IMR-90 (cell line): ENCODE measurements around the gene LRRC40. TPM values are rescaled to one million over a fixed set of nuclear protein-coding genes. Genes with fewer than 3 reads are reported as not detected.

ENCODE experiments used
- ATAC-seq: fragments of 200-7000 bp; cut with Tn5 transposase; 2 replicates; pipeline ENCODE4 v1.9.1; 2020; ENCODE audit warnings: low read depth, mild to moderate bottlenecking, moderate library complexity
- BruUV-seq: library from RNA; stranded (reverse); fragments of 400-500 nt; replicated peaks from 2 replicates; lab custom pipeline; 2021; lab: Mats Ljungman, UMichigan
- CTCF ChIA-PET: fragments of 300-600 bp; formaldehyde crosslinking; extraction: SDS; loops from one replicate; lab custom pipeline; 2021; ENCODE audit warnings: antibody characterized with exemption; lab: Yijun Ruan, JAX
- POLR2A ChIA-PET: fragments of 300-600 bp; sonication (Branson Sonifier 250); formaldehyde crosslinking; loops from one replicate; lab custom pipeline; 2022; ENCODE audit warnings: antibody characterized with exemption; ENCODE audit not compliant: unreplicated experiment; lab: Charles Lee
- DNase-seq: peaks from one replicate; pipeline ENCODE4 v3.0.0; 2013
- H2AFZ ChIP-seq: replicated peaks from 2 replicates; pipeline ENCODE3; 2013; ENCODE audit warnings: low read length, mild to moderate bottlenecking; ENCODE audit not compliant: poor library complexity
- H2AK5ac ChIP-seq: 2 replicates; pipeline ENCODE4 v1.6.1; 2013; ENCODE audit warnings: low read depth, low read length, inconsistent platforms
- H2AK9ac ChIP-seq: replicated peaks from 2 replicates; pipeline ENCODE3; 2013; ENCODE audit warnings: mild to moderate bottlenecking, low read depth, low read length, moderate library complexity; ENCODE audit not compliant: poor library complexity
- H2BK120ac ChIP-seq: 2 replicates; pipeline ENCODE4 v1.6.1; 2013; ENCODE audit warnings: low read depth, low read length, inconsistent platforms
- H2BK15ac ChIP-seq: 3 replicates; pipeline ENCODE4 v1.6.1; 2013; ENCODE audit warnings: low read depth, low read length, inconsistent platforms
- H2BK20ac ChIP-seq: 2 replicates; pipeline ENCODE4 v1.6.1; 2013; ENCODE audit warnings: low read depth, mild to moderate bottlenecking, inconsistent platforms, low read length, moderate library complexity
- H2BK5ac ChIP-seq: 2 replicates; pipeline ENCODE4 v1.6.1; 2013; ENCODE audit warnings: mild to moderate bottlenecking, low read depth, low read length, inconsistent platforms; ENCODE audit not compliant: poor library complexity, severe bottlenecking
- H3K14ac ChIP-seq: replicated peaks from 2 replicates; pipeline ENCODE4 v1.6.1; 2013; ENCODE audit warnings: low read depth, low read length, inconsistent platforms
- H3K18ac ChIP-seq: 2 replicates; pipeline ENCODE4 v1.6.1; 2013; ENCODE audit warnings: low read depth, low read length, control low read depth
- H3K23ac ChIP-seq: 2 replicates; pipeline ENCODE4 v1.6.1; 2013; ENCODE audit warnings: low read depth, low read length, inconsistent platforms
- H3K27ac ChIP-seq: 2 replicates; pipeline ENCODE4 v1.5.1; 2013; ENCODE audit warnings: mild to moderate bottlenecking, control low read depth, low read length; ENCODE audit not compliant: insufficient read depth
- H3K27me3 ChIP-seq: 2 replicates; pipeline ENCODE4 v1.6.1; 2013; ENCODE audit warnings: low read length; ENCODE audit not compliant: control insufficient read depth, insufficient read depth
- H3K36me3 ChIP-seq: 2 replicates; pipeline ENCODE4 v1.6.1; 2013; ENCODE audit warnings: low read length, mixed read lengths; ENCODE audit not compliant: control insufficient read depth, insufficient read depth
- H3K4ac ChIP-seq: 2 replicates; pipeline ENCODE4 v1.6.1; 2013; ENCODE audit warnings: low read depth, low read length, inconsistent platforms
- H3K4me1 ChIP-seq: 2 replicates; pipeline ENCODE4 v1.6.1; 2013; ENCODE audit warnings: low read length, mixed read lengths; ENCODE audit not compliant: control insufficient read depth, insufficient read depth
- H3K4me2 ChIP-seq: 2 replicates; pipeline ENCODE4 v1.6.1; 2013; ENCODE audit warnings: low read depth, mild to moderate bottlenecking, control low read depth, low read length, moderate library complexity
- H3K4me3 ChIP-seq: 2 replicates; pipeline ENCODE4 v1.5.1; 2013; ENCODE audit warnings: low read depth, mild to moderate bottlenecking, control low read depth, low read length, moderate library complexity; ENCODE audit not compliant: insufficient read depth
- H3K56ac ChIP-seq: 2 replicates; pipeline ENCODE4 v1.6.1; 2013; ENCODE audit warnings: low read length, inconsistent platforms; ENCODE audit not compliant: insufficient read depth; ENCODE audit errors: extremely low read depth
- H3K79me1 ChIP-seq, 2 experiments: 2 replicates each; pipeline ENCODE4 v1.6.1; 2013; ENCODE audit warnings: low read length in 2 of 2, inconsistent platforms in 1 of 2, low read depth in 1 of 2
- H3K9ac ChIP-seq: 2 replicates; pipeline ENCODE4 v1.6.1; 2013; ENCODE audit warnings: low read depth, low read length, control low read depth
- H3K9me1 ChIP-seq: 2 replicates; pipeline ENCODE4 v1.6.1; 2013; ENCODE audit warnings: low read length, inconsistent platforms; ENCODE audit not compliant: insufficient read depth
- H3K9me3 ChIP-seq: 2 replicates; pipeline ENCODE4 v1.6.1; 2013; ENCODE audit warnings: low read length; ENCODE audit not compliant: control insufficient read depth, insufficient read depth
- H4K20me1 ChIP-seq: 2 replicates; pipeline ENCODE4 v1.6.1; 2013; ENCODE audit warnings: low read length, inconsistent platforms; ENCODE audit not compliant: insufficient read depth
- H4K5ac ChIP-seq: 2 replicates; pipeline ENCODE4 v1.6.1; 2013; ENCODE audit warnings: mild to moderate bottlenecking, low read depth, low read length, control low read depth
- H4K8ac ChIP-seq, 2 experiments: 2 replicates each; pipeline ENCODE4 v1.6.1; 2013; ENCODE audit warnings: low read depth in 2 of 2, low read length in 2 of 2, control low read depth in 1 of 2, inconsistent platforms in 1 of 2
- H4K91ac ChIP-seq: 2 replicates; pipeline ENCODE4 v1.6.1; 2013; ENCODE audit warnings: low read depth, low read length, inconsistent platforms; ENCODE audit not compliant: insufficient read depth
- CHD1 ChIP-seq: IDR thresholded peaks from 2 replicates; pipeline ENCODE4 v1.6.1; 2012; ENCODE audit warnings: low read depth, low read length, improper control_type of control experiment
- FOS ChIP-seq: fragments of 150-350 bp; IDR thresholded peaks from 2 replicates; pipeline ENCODE4 v1.6.1; 2016; ENCODE audit warnings: low read depth, low read length
- RFX5 ChIP-seq: IDR thresholded peaks from 2 replicates; pipeline ENCODE4 v1.8.0; 2012; ENCODE audit warnings: low read depth, mild to moderate bottlenecking, low read length, moderate library complexity
- WGBS, 2 experiments: methylation state at CpG; one replicate each; pipeline versions ENCODE4 v1.1.5 to v1.1.7; 2013; ENCODE audit warnings: missing lambda C conversion rate in 2 of 2; ENCODE audit not compliant: insufficient read length in 1 of 2; ENCODE audit errors: extremely low coverage in 2 of 2; 5-methylcytosine and 5-hydroxymethylcytosine counted together
- dilution Hi-C: fragments of 300-500 bp; cut with HindIII; formaldehyde crosslinking; loops from one replicate; pipeline ENCODE4 v1.14.3; 2018; ENCODE audit warnings: low sequenced_read_pairs; ENCODE audit not compliant: unreplicated experiment
- in situ Hi-C: fragments of 300-500 bp; cut with MboI; formaldehyde crosslinking; loops from 3 replicates; pipeline ENCODE4 v1.14.3; 2019; ENCODE audit warnings: low sequenced_read_pairs, inconsistent platforms, mixed read lengths
- intact Hi-C: fragments of 100-400 bp; cut with micrococcal nuclease; formaldehyde crosslinking; loops from 2 replicates; pipeline ENCODE4 v1.10.0; 2022
- polyA plus RNA-seq, 3 experiments: library from polyadenylated mRNA; depleted of rRNA; stranded (reverse); fragments of >200 nt; gene quantifications; 2 replicates each; pipeline ENCODE4 v1.2.3, GENCODE V29; 2012; ENCODE audit warnings: low replicate concordance in 1 of 3
- total RNA-seq: library from RNA; depleted of rRNA; stranded (reverse); fragments of >200 nt; gene quantifications from 2 replicates; pipeline ENCODE4 v1.2.3, GENCODE V29; 2012

Gene LRRC40
- total and polyA plus RNA-seq, 2 of the 4 experiments (the other 2 are of a cell fraction) = 11.1 to 17.4 TPM

- no peak for ATAC-seq
- Histone ChIP-seq H2BK15ac (no peak overlapping the region), H4K20me1 (peaks cover 38% of the 10 kb centered on the region), H3K4me3 (peak overlapping the region; percentile 97; the same call in 1 of the 2 replicates), H3K56ac (no peak overlapping the region), H2AFZ (no peak overlapping the region), H4K8ac (no peak overlapping the region), H3K9ac (peak overlapping the region; percentile 99), H3K18ac (no peak overlapping the region), H3K27me3 (no peaks in the 10 kb centered on the region), H3K4me1 (peaks cover 4% of the 10 kb centered on the region), H3K4ac (no peak overlapping the region), H2BK120ac (no peak overlapping the region), H3K9me1 (peaks cover 4% of the 10 kb centered on the region; the same call in 1 of the 2 replicates), H4K5ac (no peak overlapping the region), H2BK20ac (no peak overlapping the region), H2BK5ac (peak overlapping the region; percentile 95), H2AK9ac (no peak overlapping the region), H3K14ac (no peak overlapping the region), H4K91ac (no peak overlapping the region), H2AK5ac (no peak overlapping the region), H3K23ac (no peak overlapping the region), H3K9me3 (no peaks in the 10 kb centered on the region), H3K27ac (no peak overlapping the region), H3K79me1 (peaks cover 11 to 49% of the 10 kb centered on the region in 2 experiments), H3K36me3 (peaks cover 9% of the 10 kb centered on the region), H3K4me2 (peak overlapping the region; percentile 95)
- dilution Hi-C loops (no loop called here), intact Hi-C loops (loop anchor here (5.0 to 10.0 kb wide), 2 partner anchors 130 to 188 kb away; partner anchors contain the start of gene ANKRD13C), in situ Hi-C loops (no loop called here)
- no peak for DNase-seq
- no TSS peak for BruUV-seq
- ChIA-PET CTCF (no interaction called here), POLR2A (interaction anchor here (0.5 to 1.1 kb wide), 2 partner anchors 17 to 58 kb away, joined by 3 read pairs; partner anchors contain the start of gene LRRC40)
- no CpG with 5 or more reads among the region's 3 CpGs for WGBS, 2 experiments
- TF ChIP-seq RFX5 (no peak), CHD1 (no peak), FOS (no peak)
These were observed 17.4 kb upstream of the LRRC40 start for GRCh38 chr1:70222716-70223235.
